KMS-11 (cell line): Measurements from ENCODE around the gene ME2.
A peak's percentile ranks its signal among the peaks of the same experiment; 100 is the strongest.

Source experiments
- H2AFZ ChIP-seq: fragments of 200-600 bp; sonication (generic); 2 replicates; pipeline ENCODE4 v1.6.1; 2016; ENCODE audit warnings: antibody characterized with exemption, mixed run types, low read depth
- H3K27ac ChIP-seq: fragments of 200-600 bp; sonication (generic); 2 replicates; pipeline ENCODE4 v1.6.1; 2016; ENCODE audit warnings: mild to moderate bottlenecking, mixed run types
- H3K27me3 ChIP-seq: fragments of 200-600 bp; sonication (generic); 2 replicates; pipeline ENCODE4 v1.6.1; 2017; ENCODE audit warnings: mild to moderate bottlenecking, low read depth, mixed run types, moderate library complexity; ENCODE audit not compliant: insufficient read depth
- H3K36me3 ChIP-seq: fragments of 200-600 bp; sonication (generic); 2 replicates; pipeline ENCODE4 v1.6.1; 2017; ENCODE audit warnings: mild to moderate bottlenecking, mixed run types; ENCODE audit not compliant: insufficient read depth
- H3K4me1 ChIP-seq: fragments of 200-600 bp; sonication (generic); 2 replicates; pipeline ENCODE4 v1.6.1; 2016; ENCODE audit warnings: mild to moderate bottlenecking, low read depth, mixed run types; ENCODE audit not compliant: poor library complexity, severe bottlenecking
- H3K4me2 ChIP-seq: fragments of 200-600 bp; sonication (generic); 2 replicates; pipeline ENCODE4 v1.7.0; 2016; ENCODE audit warnings: mild to moderate bottlenecking, mixed run types
- H3K4me3 ChIP-seq: fragments of 200-600 bp; sonication (generic); IDR thresholded peaks from 2 replicates; pipeline ENCODE4 v1.6.1; 2017; ENCODE audit warnings: low read depth, low read length, mixed read lengths; ENCODE audit not compliant: insufficient read depth
- H3K79me2 ChIP-seq: fragments of 200-600 bp; sonication (generic); 2 replicates; pipeline ENCODE4 v1.6.1; 2016; ENCODE audit warnings: low read depth, mixed run types; ENCODE audit not compliant: insufficient read depth
- H3K9ac ChIP-seq: fragments of 200-600 bp; sonication (generic); 2 replicates; pipeline ENCODE4 v1.6.1; 2016; ENCODE audit warnings: mild to moderate bottlenecking, mixed run types
- H4K20me1 ChIP-seq: fragments of 200-600 bp; sonication (generic); 2 replicates; pipeline ENCODE4 v1.6.1; 2016; ENCODE audit warnings: mild to moderate bottlenecking, mixed run types; ENCODE audit not compliant: insufficient read depth
- TF ChIP-seq, protein P1 (sequence below): fragments of 200-600 bp; sonication (generic); conservative IDR thresholded peaks from 2 replicates; pipeline ENCODE4 v1.6.1; 2017; ENCODE audit warnings: low read depth, mild to moderate bottlenecking, antibody characterized with exemption, low read length, moderate library complexity, mixed read lengths

ME2 gene

GRCh38 chr18:50871846-50872245 is 7.1 kb upstream of the ME2 start:
- TF ChIP-seq, protein P1, sequence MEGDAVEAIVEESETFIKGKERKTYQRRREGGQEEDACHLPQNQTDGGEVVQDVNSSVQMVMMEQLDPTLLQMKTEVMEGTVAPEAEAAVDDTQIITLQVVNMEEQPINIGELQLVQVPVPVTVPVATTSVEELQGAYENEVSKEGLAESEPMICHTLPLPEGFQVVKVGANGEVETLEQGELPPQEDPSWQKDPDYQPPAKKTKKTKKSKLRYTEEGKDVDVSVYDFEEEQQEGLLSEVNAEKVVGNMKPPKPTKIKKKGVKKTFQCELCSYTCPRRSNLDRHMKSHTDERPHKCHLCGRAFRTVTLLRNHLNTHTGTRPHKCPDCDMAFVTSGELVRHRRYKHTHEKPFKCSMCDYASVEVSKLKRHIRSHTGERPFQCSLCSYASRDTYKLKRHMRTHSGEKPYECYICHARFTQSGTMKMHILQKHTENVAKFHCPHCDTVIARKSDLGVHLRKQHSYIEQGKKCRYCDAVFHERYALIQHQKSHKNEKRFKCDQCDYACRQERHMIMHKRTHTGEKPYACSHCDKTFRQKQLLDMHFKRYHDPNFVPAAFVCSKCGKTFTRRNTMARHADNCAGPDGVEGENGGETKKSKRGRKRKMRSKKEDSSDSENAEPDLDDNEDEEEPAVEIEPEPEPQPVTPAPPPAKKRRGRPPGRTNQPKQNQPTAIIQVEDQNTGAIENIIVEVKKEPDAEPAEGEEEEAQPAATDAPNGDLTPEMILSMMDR, result no peak
- Histone ChIP-seq H3K36me3 (no peaks in the 10 kb centered on the region), H3K27me3 (no peaks in the 10 kb centered on the region), H3K4me2 (no peak overlapping the region), H3K9ac (no peak overlapping the region), H3K4me3 (no peak overlapping the region), H2AFZ (no peak overlapping the region), H3K79me2 (no peaks in the 10 kb centered on the region), H3K4me1 (no peaks in the 10 kb centered on the region), H4K20me1 (no peaks in the 10 kb centered on the region), H3K27ac (no peak overlapping the region)

GRCh38 chr18:50875966-50876536 is 2.9 kb upstream of the ME2 start:
- no peak overlapping the region for H3K4me2 ChIP-seq
- H3K9ac ChIP-seq, result no peak overlapping the region
- H3K27me3 ChIP-seq, result no peaks in the 10 kb centered on the region
- H2AFZ ChIP-seq, result no peak overlapping the region
- no peaks in the 10 kb centered on the region for H4K20me1 ChIP-seq
- peaks cover 18% of the 10 kb centered on the region for H3K79me2 ChIP-seq
- no peaks in the 10 kb centered on the region for H3K36me3 ChIP-seq
- TF ChIP-seq, protein P1, result no peak
- H3K4me1 ChIP-seq, result peaks cover 15% of the 10 kb centered on the region
- H3K4me3 ChIP-seq, result no peak overlapping the region
- H3K27ac ChIP-seq, result no peak overlapping the region

GRCh38 chr18:50877545-50878265 is 1.2 kb upstream of the ME2 start:
- Histone ChIP-seq H3K27me3 (no peaks in the 10 kb centered on the region), H3K9ac (peak overlapping the region; percentile 81; the same call in 1 of the 2 replicates), H3K4me3 (peak overlapping the region; percentile 50), H3K36me3 (no peaks in the 10 kb centered on the region), H3K27ac (peak overlapping the region; percentile 75), H4K20me1 (peaks cover 11% of the 10 kb centered on the region), H3K4me1 (peaks cover 31% of the 10 kb centered on the region), H2AFZ (peak overlapping the region; percentile 70), H3K79me2 (peaks cover 34% of the 10 kb centered on the region), H3K4me2 (peak overlapping the region; percentile 71)
- TF ChIP-seq, protein P1, result no peak

- peak overlapping the region; percentile 75 for H3K4me2 ChIP-seq
- no peaks in the 10 kb centered on the region for H3K36me3 ChIP-seq
- peaks cover 42% of the 10 kb centered on the region for H3K4me1 ChIP-seq
- H3K4me3 ChIP-seq, result peak overlapping the region; percentile 48
- peak overlapping the region; percentile 81 for H3K9ac ChIP-seq
- peaks cover 52% of the 10 kb centered on the region for H3K79me2 ChIP-seq
- H3K27ac ChIP-seq, result peak overlapping the region; percentile 75
- H3K27me3 ChIP-seq, result no peaks in the 10 kb centered on the region
- TF ChIP-seq, protein P1, result no peak
- peak overlapping the region; percentile 70 for H2AFZ ChIP-seq
- H4K20me1 ChIP-seq, result peaks cover 18% of the 10 kb centered on the region
Observed at GRCh38 chr18:50879302-50880118, 592 bp downstream of the ME2 start.
